ENCODE data around the gene AP3B1.

DNA sequence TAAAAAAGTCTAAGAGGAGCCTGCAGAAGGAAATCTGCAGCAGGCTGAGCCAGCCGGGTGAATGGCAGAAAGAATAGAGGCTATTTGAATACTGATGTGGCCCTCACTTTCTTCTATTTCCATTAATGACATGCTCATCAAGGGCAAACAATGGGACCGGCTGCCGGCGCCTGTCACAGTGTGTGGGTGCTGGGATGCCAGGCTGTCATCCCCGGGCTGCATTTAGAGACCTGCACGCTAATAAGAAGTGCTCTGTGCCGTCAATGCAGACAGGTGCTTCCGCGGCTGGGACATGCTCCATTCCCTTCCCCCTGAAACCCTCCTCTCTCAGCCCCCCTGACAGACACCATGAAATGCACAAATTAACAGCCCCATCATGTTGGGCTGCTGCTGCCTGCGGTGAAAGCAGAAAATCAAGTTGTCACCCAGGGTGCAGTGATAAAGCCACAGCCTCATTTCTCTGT is 300.6 kb downstream of the AP3B1 start:
- TF ChIP-seq, protein P1, sequence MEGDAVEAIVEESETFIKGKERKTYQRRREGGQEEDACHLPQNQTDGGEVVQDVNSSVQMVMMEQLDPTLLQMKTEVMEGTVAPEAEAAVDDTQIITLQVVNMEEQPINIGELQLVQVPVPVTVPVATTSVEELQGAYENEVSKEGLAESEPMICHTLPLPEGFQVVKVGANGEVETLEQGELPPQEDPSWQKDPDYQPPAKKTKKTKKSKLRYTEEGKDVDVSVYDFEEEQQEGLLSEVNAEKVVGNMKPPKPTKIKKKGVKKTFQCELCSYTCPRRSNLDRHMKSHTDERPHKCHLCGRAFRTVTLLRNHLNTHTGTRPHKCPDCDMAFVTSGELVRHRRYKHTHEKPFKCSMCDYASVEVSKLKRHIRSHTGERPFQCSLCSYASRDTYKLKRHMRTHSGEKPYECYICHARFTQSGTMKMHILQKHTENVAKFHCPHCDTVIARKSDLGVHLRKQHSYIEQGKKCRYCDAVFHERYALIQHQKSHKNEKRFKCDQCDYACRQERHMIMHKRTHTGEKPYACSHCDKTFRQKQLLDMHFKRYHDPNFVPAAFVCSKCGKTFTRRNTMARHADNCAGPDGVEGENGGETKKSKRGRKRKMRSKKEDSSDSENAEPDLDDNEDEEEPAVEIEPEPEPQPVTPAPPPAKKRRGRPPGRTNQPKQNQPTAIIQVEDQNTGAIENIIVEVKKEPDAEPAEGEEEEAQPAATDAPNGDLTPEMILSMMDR (conservative IDR thresholded peaks at IDR 0.05; ENCODE audit: low read depth in 2 of 2), result no peak
- TF ChIP-seq POLR2AphosphoS5 (IDR thresholded peaks at IDR 0.05; ENCODE audit: low read depth) (no peak), CREB1 (CRISPR knock-in tag; IDR thresholded peaks at IDR 0.05; ENCODE audit: low read depth) (no peak), EZH2phosphoT487 (IDR thresholded peaks at IDR 0.05; ENCODE audit: unreplicated experiment) (no peak), EZH2 (IDR thresholded peaks at IDR 0.05; ENCODE audit: low read depth, unreplicated experiment) (no peak), ZNF331 (CRISPR knock-in tag; IDR thresholded peaks at IDR 0.05; ENCODE audit: low read depth) (no peak)
- TF ChIP-seq, protein P2, sequence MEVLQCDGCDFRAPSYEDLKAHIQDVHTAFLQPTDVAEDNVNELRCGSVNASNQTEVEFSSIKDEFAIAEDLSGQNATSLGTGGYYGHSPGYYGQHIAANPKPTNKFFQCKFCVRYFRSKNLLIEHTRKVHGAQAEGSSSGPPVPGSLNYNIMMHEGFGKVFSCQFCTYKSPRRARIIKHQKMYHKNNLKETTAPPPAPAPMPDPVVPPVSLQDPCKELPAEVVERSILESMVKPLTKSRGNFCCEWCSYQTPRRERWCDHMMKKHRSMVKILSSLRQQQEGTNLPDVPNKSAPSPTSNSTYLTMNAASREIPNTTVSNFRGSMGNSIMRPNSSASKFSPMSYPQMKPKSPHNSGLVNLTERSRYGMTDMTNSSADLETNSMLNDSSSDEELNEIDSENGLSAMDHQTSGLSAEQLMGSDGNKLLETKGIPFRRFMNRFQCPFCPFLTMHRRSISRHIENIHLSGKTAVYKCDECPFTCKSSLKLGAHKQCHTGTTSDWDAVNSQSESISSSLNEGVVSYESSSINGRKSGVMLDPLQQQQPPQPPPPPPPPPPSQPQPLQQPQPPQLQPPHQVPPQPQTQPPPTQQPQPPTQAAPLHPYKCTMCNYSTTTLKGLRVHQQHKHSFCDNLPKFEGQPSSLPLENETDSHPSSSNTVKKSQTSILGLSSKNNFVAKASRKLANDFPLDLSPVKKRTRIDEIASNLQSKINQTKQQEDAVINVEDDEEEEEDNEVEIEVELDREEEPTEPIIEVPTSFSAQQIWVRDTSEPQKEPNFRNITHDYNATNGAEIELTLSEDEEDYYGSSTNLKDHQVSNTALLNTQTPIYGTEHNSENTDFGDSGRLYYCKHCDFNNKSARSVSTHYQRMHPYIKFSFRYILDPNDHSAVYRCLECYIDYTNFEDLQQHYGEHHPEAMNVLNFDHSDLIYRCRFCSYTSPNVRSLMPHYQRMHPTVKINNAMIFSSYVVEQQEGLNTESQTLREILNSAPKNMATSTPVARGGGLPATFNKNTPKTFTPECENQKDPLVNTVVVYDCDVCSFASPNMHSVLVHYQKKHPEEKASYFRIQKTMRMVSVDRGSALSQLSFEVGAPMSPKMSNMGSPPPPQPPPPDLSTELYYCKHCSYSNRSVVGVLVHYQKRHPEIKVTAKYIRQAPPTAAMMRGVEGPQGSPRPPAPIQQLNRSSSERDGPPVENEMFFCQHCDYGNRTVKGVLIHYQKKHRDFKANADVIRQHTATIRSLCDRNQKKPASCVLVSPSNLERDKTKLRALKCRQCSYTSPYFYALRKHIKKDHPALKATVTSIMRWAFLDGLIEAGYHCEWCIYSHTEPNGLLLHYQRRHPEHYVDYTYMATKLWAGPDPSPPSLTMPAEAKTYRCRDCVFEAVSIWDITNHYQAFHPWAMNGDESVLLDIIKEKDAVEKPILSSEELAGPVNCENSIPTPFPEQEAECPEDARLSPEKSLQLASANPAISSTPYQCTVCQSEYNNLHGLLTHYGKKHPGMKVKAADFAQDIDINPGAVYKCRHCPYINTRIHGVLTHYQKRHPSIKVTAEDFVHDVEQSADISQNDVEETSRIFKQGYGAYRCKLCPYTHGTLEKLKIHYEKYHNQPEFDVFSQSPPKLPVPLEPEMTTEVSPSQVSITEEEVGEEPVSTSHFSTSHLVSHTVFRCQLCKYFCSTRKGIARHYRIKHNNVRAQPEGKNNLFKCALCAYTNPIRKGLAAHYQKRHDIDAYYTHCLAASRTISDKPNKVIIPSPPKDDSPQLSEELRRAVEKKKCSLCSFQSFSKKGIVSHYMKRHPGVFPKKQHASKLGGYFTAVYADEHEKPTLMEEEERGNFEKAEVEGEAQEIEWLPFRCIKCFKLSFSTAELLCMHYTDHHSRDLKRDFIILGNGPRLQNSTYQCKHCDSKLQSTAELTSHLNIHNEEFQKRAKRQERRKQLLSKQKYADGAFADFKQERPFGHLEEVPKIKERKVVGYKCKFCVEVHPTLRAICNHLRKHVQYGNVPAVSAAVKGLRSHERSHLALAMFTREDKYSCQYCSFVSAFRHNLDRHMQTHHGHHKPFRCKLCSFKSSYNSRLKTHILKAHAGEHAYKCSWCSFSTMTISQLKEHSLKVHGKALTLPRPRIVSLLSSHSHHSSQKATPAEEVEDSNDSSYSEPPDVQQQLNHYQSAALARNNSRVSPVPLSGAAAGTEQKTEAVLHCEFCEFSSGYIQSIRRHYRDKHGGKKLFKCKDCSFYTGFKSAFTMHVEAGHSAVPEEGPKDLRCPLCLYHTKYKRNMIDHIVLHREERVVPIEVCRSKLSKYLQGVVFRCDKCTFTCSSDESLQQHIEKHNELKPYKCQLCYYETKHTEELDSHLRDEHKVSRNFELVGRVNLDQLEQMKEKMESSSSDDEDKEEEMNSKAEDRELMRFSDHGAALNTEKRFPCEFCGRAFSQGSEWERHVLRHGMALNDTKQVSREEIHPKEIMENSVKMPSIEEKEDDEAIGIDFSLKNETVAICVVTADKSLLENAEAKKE (CRISPR knock-in tag; IDR thresholded peaks at IDR 0.05), result no peak
- TF ChIP-seq, protein P3, sequence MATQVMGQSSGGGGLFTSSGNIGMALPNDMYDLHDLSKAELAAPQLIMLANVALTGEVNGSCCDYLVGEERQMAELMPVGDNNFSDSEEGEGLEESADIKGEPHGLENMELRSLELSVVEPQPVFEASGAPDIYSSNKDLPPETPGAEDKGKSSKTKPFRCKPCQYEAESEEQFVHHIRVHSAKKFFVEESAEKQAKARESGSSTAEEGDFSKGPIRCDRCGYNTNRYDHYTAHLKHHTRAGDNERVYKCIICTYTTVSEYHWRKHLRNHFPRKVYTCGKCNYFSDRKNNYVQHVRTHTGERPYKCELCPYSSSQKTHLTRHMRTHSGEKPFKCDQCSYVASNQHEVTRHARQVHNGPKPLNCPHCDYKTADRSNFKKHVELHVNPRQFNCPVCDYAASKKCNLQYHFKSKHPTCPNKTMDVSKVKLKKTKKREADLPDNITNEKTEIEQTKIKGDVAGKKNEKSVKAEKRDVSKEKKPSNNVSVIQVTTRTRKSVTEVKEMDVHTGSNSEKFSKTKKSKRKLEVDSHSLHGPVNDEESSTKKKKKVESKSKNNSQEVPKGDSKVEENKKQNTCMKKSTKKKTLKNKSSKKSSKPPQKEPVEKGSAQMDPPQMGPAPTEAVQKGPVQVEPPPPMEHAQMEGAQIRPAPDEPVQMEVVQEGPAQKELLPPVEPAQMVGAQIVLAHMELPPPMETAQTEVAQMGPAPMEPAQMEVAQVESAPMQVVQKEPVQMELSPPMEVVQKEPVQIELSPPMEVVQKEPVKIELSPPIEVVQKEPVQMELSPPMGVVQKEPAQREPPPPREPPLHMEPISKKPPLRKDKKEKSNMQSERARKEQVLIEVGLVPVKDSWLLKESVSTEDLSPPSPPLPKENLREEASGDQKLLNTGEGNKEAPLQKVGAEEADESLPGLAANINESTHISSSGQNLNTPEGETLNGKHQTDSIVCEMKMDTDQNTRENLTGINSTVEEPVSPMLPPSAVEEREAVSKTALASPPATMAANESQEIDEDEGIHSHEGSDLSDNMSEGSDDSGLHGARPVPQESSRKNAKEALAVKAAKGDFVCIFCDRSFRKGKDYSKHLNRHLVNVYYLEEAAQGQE (IDR thresholded peaks at IDR 0.05; ENCODE audit: unreplicated experiment), result no peak

Data from GM23338 (cell line).